Osteocyte (in vitro differentiated cells): ENCODE measurements around the gene TCIRG1. TPM values are rescaled to one million over a fixed set of nuclear protein-coding genes. Genes with fewer than 3 reads are reported as not detected.

ENCODE experiments used
- DNase-seq: peaks from one replicate; pipeline ENCODE4 v3.0.0; 2021; ENCODE audit warnings: mixed read lengths; ENCODE audit not compliant: unreplicated experiment; ENCODE audit errors: extremely low spot score
- H3K27ac Mint-ChIP-seq: one replicate; pipeline ENCODE4 v1.8.0; 2021; ENCODE audit warnings: mild to moderate bottlenecking, mixed read lengths; ENCODE audit not compliant: unreplicated experiment
- H3K27me3 Mint-ChIP-seq: one replicate; pipeline ENCODE4 v1.8.0; 2021; ENCODE audit warnings: mixed read lengths; ENCODE audit not compliant: unreplicated experiment
- H3K36me3 Mint-ChIP-seq: one replicate; pipeline ENCODE4 v1.8.0; 2021; ENCODE audit warnings: mixed read lengths; ENCODE audit not compliant: unreplicated experiment
- H3K4me1 Mint-ChIP-seq: one replicate; pipeline ENCODE4 v1.8.0; 2021; ENCODE audit warnings: mixed read lengths; ENCODE audit not compliant: unreplicated experiment
- H3K4me3 Mint-ChIP-seq: one replicate; pipeline ENCODE4 v1.8.0; 2021; ENCODE audit warnings: mild to moderate bottlenecking, moderate library complexity, mixed read lengths; ENCODE audit not compliant: unreplicated experiment
- H3K9me3 Mint-ChIP-seq: one replicate; pipeline ENCODE4 v1.8.0; 2021; ENCODE audit warnings: mixed read lengths; ENCODE audit not compliant: unreplicated experiment
- total RNA-seq: library from RNA; stranded (reverse); gene quantifications from 2 replicates; pipeline ENCODE4 v1.2.1, GENCODE V29; 2021
- TF ChIP-seq, protein P1 (sequence below): fragments of 200-600 bp; sonication (generic); IDR thresholded peaks from 2 replicates; pipeline ENCODE4 v1.5.0; 2021; ENCODE audit warnings: antibody characterized with exemption, mild to moderate bottlenecking, moderate library complexity

TCIRG1 gene
- total RNA-seq, 1 donor from 2014 or later = 53.0 TPM

DNA sequence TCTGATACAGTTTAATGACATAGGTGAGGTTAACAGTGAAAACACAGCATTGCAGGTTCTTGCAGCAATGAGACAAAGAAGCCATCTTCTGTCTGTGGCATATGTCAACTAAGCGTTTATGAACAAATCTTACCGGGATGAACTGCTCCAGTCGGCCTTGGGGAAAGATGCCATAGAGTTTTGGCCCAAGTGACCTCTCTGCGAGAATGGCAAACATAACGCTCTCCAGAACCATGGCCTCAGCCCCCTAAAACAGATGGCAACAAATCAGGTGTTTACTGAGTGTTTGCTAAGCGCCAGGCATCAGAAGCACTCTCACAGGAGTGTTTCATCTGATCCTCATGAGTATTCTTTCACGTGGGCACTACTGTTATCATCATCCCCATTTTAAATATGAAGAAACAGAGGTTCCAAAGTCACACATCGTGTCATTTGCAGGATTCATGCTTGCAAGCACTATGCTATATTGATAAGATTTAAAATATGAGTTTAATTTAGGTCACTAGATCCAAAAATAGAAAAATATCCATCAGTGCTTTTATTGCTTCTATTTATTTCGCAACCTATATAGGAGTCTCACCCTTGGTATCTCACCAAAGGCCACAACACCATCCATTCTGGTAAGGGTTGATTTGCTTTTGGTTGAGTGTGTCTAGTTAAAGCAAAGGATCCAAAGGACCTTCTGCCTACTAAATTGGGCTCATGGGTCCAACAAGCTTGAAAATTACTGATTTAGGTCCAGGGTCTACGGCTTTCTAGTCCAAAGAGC is 35.9 kb downstream of the TCIRG1 start:
- H3K9me3 Mint-ChIP-seq = no peaks in the 10 kb centered on the region
- H3K4me3 Mint-ChIP-seq = no peak overlapping the region
- no peaks in the 10 kb centered on the region for H3K4me1 Mint-ChIP-seq
- DNase-seq = peak; percentile 30
- no peak overlapping the region for H3K27ac Mint-ChIP-seq
- TF ChIP-seq, protein P1, sequence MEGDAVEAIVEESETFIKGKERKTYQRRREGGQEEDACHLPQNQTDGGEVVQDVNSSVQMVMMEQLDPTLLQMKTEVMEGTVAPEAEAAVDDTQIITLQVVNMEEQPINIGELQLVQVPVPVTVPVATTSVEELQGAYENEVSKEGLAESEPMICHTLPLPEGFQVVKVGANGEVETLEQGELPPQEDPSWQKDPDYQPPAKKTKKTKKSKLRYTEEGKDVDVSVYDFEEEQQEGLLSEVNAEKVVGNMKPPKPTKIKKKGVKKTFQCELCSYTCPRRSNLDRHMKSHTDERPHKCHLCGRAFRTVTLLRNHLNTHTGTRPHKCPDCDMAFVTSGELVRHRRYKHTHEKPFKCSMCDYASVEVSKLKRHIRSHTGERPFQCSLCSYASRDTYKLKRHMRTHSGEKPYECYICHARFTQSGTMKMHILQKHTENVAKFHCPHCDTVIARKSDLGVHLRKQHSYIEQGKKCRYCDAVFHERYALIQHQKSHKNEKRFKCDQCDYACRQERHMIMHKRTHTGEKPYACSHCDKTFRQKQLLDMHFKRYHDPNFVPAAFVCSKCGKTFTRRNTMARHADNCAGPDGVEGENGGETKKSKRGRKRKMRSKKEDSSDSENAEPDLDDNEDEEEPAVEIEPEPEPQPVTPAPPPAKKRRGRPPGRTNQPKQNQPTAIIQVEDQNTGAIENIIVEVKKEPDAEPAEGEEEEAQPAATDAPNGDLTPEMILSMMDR = no peak
- H3K36me3 Mint-ChIP-seq = peaks cover 41% of the 10 kb centered on the region
- H3K27me3 Mint-ChIP-seq = no peaks in the 10 kb centered on the region

DNA sequence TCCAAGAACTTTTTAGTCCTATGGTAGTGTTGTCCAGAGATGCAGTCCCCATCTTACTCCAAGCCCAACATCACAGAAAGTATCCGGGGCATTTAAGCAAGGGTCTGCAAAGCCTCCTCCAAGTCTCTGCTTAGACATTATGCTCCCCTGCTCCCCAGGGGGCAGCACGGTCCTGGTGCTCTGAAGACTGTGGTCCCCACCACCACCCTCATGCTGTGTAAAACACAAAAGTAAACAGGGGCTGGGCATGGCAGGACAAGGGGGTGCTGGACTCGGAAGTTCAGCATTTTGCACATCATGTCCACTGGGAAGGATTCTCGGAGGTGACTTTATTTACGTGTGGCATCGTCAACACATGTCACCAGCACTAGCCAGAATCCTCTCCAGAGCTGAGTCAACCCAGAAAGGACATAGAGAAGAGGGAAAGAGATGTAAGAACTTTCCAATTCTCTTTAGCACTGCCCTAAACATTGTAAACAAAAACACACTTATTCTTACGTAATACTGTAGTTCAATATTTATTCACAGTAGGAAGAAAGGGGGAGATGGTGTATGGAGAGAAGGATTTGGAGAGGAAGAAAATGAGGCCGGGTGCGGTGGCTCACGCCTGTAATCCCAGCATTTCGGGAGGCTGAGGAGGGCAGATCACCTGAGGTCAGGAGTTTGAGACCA is 37.7 kb downstream of the TCIRG1 start:
- DNase-seq = peak; percentile 34
- H3K4me1 Mint-ChIP-seq = no peaks in the 10 kb centered on the region
- H3K27ac Mint-ChIP-seq = no peak overlapping the region
- no peaks in the 10 kb centered on the region for H3K27me3 Mint-ChIP-seq
- TF ChIP-seq, protein P1 = no peak
- H3K9me3 Mint-ChIP-seq = no peaks in the 10 kb centered on the region
- H3K4me3 Mint-ChIP-seq = no peak overlapping the region
- peaks cover 34% of the 10 kb centered on the region for H3K36me3 Mint-ChIP-seq

DNA sequence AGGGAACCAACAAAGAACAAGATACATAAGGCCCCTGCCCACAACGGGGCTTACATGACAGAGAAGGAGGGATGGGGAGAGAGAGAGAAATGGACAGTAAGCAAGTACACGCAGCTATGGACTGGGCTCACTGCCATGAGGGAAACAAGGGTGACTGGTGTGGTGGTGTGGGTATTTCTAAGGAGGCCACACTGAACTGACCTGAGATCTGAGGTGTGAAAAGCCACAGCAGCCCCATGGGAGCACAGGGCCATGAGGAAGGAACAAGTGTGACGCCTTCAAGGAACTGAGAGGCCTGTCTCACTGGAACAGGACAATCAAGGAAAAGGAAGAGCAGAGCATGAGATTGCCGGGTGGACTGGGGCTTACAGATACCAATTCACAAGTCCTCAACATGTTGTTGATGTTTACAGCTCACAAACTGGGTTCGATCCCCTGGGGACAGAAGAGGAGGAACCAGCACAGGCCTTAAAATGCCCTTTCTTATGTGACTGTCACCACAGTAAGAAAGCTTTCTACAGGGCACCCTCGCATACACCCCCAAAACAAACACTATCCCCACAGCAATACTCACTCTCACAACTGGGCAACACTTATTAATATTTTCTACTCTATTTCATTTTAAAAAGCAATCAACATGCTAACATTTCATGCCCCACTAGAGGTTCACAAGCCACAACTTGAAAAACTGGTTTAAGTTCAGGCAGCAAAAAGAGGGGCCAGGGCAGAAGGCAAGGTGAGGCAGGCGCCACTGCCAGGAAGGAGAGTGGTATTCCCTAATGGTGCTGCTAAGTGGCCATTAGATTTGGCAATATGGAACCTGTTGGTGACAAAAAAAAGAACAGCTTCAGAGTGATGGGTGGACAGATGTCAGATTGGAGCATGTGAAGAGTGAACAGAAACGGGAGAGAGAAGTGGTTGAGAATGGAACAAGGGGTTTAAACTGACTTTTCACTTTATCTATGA is 39.1 kb downstream of the TCIRG1 start:
- no peaks in the 10 kb centered on the region for H3K9me3 Mint-ChIP-seq
- TF ChIP-seq, protein P1 = no peak
- peaks cover 2% of the 10 kb centered on the region for H3K4me1 Mint-ChIP-seq
- no peak overlapping the region for H3K27ac Mint-ChIP-seq
- peaks cover 32% of the 10 kb centered on the region for H3K36me3 Mint-ChIP-seq
- no peaks in the 10 kb centered on the region for H3K27me3 Mint-ChIP-seq
- H3K4me3 Mint-ChIP-seq = no peak overlapping the region
- DNase-seq = no peak

- Mint-ChIP-seq H3K4me1 (peaks cover 2% of the 10 kb centered on the region), H3K4me3 (no peak overlapping the region), H3K27ac (no peak overlapping the region), H3K9me3 (no peaks in the 10 kb centered on the region), H3K36me3 (peaks cover 25% of the 10 kb centered on the region), H3K27me3 (no peaks in the 10 kb centered on the region)
- no peak for DNase-seq
- TF ChIP-seq, protein P1 = no peak
These were observed 42.0 kb downstream of the TCIRG1 start for GRCh38 chr11:68080860-68081259.
